SK-N-SH (cell line): ENCODE measurements around the gene ZNF502.

Experiments used
- EP300 ChIP-seq, 2 experiments: IDR thresholded peaks; 2 replicates each; pipeline versions ENCODE4 v1.4.0 to v1.6.1; 2012; ENCODE audit warnings: borderline replicate concordance in 1 of 2, low read depth in 1 of 2, low read length in 1 of 2
- EZH2phosphoT487 ChIP-seq: fragments of 200-600 bp; sonication (generic); IDR thresholded peaks from 2 replicates; pipeline ENCODE4 v1.6.1; 2017; ENCODE audit warnings: low read depth, mixed run types, mild to moderate bottlenecking, antibody characterized with exemption, moderate library complexity, borderline replicate concordance
- FOSL2 ChIP-seq: IDR thresholded peaks from 2 replicates; pipeline ENCODE4 v1.4.0; 2012; ENCODE audit warnings: low read depth, mild to moderate bottlenecking, moderate library complexity, borderline replicate concordance
- GABPA ChIP-seq: IDR thresholded peaks from 2 replicates; pipeline ENCODE4 v1.4.0; 2012; ENCODE audit warnings: low read depth, mild to moderate bottlenecking
- GATA2 ChIP-seq: sonication (generic); formaldehyde crosslinking; IDR thresholded peaks from 2 replicates; pipeline ENCODE4 v1.5.0; 2020; ENCODE audit warnings: mild to moderate bottlenecking, missing genetic modification reagents
- PBX3 ChIP-seq: IDR thresholded peaks from 2 replicates; pipeline ENCODE4; 2012
- POLR2AphosphoS5 ChIP-seq: IDR thresholded peaks from 2 replicates; pipeline ENCODE4 v1.6.1; 2012; ENCODE audit warnings: low read depth, low read length
- SMC3 ChIP-seq: IDR thresholded peaks from 2 replicates; pipeline ENCODE4 v1.6.1; 2012; ENCODE audit warnings: low read depth, low read length, improper control_type of control experiment
- YY1 ChIP-seq: IDR thresholded peaks from 2 replicates; pipeline ENCODE4 v1.4.0; 2012; ENCODE audit warnings: low read depth, mild to moderate bottlenecking
- TF ChIP-seq, protein P1 (sequence below): fragments of 200-600 bp; sonication (generic); IDR thresholded peaks from 2 replicates; pipeline ENCODE4 v1.6.1; 2017; ENCODE audit warnings: antibody characterized with exemption, mild to moderate bottlenecking, moderate library complexity
- TF ChIP-seq, protein P2 (sequence below): IDR thresholded peaks from 2 replicates; pipeline ENCODE4 v1.4.0; 2012; ENCODE audit warnings: low read depth, borderline replicate concordance

- TF ChIP-seq GABPA (no peak), POLR2AphosphoS5 (no peak), GATA2 (no peak), SMC3 (no peak), FOSL2 (no peak), PBX3 (no peak), EZH2phosphoT487 (no peak), YY1 (no peak), EP300 (IDR thresholded peaks at IDR 0.05; ENCODE audit: borderline replicate concordance in 1 of 2, low read depth in 1 of 2, low read length in 1 of 2) (no peak)
- TF ChIP-seq, protein P1, sequence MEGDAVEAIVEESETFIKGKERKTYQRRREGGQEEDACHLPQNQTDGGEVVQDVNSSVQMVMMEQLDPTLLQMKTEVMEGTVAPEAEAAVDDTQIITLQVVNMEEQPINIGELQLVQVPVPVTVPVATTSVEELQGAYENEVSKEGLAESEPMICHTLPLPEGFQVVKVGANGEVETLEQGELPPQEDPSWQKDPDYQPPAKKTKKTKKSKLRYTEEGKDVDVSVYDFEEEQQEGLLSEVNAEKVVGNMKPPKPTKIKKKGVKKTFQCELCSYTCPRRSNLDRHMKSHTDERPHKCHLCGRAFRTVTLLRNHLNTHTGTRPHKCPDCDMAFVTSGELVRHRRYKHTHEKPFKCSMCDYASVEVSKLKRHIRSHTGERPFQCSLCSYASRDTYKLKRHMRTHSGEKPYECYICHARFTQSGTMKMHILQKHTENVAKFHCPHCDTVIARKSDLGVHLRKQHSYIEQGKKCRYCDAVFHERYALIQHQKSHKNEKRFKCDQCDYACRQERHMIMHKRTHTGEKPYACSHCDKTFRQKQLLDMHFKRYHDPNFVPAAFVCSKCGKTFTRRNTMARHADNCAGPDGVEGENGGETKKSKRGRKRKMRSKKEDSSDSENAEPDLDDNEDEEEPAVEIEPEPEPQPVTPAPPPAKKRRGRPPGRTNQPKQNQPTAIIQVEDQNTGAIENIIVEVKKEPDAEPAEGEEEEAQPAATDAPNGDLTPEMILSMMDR: no peak
- TF ChIP-seq, protein P2, sequence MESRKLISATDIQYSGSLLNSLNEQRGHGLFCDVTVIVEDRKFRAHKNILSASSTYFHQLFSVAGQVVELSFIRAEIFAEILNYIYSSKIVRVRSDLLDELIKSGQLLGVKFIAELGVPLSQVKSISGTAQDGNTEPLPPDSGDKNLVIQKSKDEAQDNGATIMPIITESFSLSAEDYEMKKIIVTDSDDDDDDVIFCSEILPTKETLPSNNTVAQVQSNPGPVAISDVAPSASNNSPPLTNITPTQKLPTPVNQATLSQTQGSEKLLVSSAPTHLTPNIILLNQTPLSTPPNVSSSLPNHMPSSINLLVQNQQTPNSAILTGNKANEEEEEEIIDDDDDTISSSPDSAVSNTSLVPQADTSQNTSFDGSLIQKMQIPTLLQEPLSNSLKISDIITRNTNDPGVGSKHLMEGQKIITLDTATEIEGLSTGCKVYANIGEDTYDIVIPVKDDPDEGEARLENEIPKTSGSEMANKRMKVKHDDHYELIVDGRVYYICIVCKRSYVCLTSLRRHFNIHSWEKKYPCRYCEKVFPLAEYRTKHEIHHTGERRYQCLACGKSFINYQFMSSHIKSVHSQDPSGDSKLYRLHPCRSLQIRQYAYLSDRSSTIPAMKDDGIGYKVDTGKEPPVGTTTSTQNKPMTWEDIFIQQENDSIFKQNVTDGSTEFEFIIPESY: no peak
These were observed 30.1 kb upstream of the ZNF502 start for GRCh38 chr3:44682182-44682896.
